ENCODE results near the gene CPS1.

GRCh38 chr2:210598219-210598618 is 41.8 kb downstream of the CPS1 start:
- TF ChIP-seq CTCF (conservative IDR thresholded peaks at IDR 0.05 in 1 of 2, IDR thresholded peaks at IDR 0.05 in 1 of 2; ENCODE audit: extremely low read depth in 1 of 2, insufficient read depth in 1 of 2, low read depth in 1 of 2, low read length in 2 of 2) (no peak), EZH2 (IDR thresholded peaks at IDR 0.05; ENCODE audit: borderline replicate concordance, low read length) (no peak)
